HG03060 (cell line): ENCODE data around the gene RIMS3.
A peak's percentile ranks its signal among the peaks of the same experiment; 100 is the strongest.
"Not testable (repeated sequence)": the region's sequence is repeated elsewhere in the genome, so short reads cannot be mapped to it uniquely, and the experiment has no call there.

ENCODE experiments used
- ATAC-seq: cut with Tn5 transposase; IDR thresholded peaks from one replicate; pipeline ENCODE4 v1.9.1; 2021; ENCODE audit warnings: low read depth, moderate number of reproducible peaks; ENCODE audit not compliant: unreplicated experiment

Gene RIMS3

DNA sequence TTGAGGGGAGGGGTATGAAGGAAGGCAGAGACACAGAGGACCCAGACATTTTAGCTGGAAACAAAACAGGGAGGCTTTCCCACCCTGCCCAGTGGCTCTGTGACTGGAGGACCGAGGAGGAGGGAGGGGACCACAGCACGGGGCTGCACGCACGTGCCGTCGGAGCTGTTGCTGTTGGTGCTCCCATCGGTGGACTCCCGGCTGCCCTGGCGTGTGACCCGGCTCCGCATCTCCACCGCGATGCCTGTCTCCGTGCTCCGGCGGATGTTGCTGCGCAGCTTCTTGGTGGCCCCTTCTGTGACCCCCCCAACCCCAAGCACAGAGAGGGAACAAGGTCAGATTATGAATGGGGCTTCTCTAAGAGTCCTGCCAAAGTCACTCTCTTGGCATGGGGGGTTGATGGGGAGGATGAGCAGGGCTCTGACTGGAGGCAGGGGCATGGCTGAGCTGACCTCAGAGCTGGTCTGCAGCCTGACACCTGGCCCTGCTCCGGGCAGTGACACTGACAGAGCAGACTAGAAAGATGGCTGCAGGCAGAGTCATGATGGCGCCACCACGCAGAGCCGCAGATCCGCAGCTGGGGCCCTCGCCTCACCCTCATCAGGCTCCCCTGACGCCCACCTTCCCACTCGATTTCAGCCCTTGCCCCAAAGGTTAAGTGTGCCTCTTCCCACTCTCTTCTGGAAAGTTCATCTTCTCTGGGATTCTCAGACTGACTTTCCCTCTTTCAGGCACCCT lies 29.6 kb downstream of the RIMS3 start:
- ATAC-seq, result no peak

DNA sequence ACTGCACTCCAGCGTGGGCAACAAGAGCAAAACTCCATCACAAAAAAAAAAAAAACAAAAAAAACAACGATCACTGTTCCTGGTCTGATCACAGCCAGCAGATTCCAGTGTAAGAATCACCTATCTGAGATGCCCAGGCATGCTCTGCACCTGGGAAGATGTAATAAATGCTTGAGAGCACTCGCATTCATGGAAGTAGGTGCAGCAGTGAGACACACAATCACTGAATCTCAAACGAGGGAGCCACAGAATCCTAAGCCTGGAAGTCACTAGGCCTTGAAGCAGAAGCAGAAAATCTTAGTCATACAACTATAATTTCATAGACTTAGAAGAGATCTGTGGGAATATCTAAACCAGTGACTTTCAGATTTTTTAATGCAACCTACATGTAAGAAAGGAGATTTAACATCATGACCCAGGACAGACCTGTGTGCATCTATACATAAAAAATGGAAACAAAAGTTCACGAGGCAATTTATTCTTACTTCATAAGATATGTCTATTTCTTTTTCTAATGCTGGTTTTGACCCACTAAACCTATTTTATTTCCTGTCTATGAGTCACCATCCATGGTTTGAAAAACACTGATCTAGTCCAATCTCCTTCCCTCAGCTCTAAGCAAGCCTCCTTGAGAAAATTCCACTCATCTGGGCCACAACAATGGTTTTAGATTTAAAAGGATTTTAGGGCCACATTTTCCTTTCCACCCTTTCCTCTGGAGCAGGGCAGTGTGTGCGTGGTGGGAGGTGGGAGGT lies 30.4 kb downstream of the RIMS3 start:
- ATAC-seq, result no peak

DNA sequence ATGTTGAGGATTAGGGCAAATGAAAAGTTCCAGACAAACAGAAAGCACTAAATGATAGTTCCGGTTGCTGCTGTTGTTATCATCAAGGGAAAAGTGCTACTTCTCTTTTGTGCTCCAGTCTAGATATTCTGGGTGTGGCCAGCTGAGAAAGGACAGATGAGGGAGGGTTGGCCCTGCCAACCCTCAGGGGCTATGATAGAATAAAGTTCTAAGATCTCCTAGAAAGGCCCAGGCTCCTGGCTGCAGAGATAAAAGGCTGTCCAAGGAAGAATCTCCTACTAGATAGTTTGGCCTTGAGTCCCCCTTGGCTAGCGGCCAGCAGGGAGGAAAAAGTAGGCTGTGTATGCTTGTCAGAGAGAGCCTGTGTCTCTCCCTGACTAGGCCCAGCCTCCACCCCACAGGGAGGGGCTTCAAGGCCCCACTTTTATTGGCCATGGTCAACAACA lies 31.5 kb downstream of the RIMS3 start:
- no peak for ATAC-seq

DNA sequence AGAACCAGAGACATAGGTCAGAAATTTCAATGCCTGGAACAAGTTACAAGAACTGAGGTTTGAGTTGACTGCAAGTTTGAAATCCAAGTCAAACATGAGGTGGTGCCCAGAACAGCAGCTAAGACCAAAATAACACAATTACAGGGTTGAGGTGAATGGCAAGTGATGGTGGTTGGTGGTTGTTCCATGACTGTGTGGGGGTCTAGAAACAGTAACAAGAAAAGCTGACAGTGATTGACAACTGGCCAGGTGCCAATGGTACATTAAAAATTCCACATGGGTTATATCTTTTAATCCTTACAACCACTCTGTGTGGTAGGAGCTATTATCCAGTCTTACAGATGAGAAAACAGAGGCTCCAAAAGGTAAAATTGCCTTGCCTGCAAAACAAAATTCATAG lies 32.0 kb downstream of the RIMS3 start:
- ATAC-seq, result no peak

DNA sequence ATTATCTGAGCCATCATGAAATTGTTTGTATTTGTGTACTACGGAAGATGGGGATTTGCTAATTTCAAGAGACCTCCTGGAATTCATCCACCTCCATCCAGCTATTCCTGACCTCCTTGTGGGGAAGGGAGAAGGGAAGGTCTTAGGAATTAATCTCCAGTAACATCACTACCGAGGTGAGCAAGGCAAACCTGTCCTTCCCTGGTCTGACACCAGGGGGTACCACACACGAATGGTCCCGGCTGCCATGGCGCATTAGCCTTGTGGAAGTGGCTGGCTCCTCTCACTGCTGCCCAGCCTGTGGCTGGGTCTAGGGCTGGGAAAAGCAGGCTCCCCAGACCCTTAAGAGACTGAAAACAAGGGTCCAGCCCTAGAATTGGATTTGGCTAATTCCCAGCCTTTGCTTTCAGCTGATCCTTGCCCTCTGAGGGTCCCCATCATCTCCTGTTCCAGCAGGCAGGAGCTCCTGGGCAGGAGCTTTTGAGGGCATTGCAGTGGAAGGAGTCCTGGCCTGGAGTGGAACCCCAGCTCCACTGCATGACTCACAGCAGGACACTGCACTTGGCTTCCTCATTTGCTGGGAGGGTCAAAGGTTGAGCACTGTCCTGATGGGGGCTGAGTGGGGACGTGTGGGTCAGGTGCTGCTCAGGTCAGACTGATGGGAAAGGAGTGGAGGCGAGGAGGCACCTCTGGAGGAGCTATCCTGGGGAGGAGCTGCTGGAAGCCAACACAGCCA lies 34.8 kb downstream of the RIMS3 start:
- no peak for ATAC-seq

DNA sequence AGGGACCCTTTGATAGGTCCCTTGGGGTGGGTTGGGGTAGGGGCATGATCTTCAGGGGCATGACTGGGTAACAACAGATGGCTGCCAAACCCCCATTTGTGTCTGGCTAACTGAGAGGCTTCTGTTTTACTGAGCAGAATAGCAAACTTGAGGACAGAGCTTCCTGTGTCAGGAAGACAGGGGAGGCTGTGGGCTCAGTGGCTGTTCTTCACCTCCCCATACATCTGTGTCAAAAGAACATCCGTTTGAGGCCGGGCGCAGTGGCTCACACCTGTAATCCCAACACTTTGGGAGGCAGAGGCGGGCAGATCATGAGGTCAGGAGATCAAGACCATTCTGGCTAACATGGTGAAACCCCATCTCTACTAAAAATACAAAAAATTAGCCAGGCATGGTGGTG lies 35.9 kb downstream of the RIMS3 start:
- not testable (repeated sequence) for ATAC-seq

DNA sequence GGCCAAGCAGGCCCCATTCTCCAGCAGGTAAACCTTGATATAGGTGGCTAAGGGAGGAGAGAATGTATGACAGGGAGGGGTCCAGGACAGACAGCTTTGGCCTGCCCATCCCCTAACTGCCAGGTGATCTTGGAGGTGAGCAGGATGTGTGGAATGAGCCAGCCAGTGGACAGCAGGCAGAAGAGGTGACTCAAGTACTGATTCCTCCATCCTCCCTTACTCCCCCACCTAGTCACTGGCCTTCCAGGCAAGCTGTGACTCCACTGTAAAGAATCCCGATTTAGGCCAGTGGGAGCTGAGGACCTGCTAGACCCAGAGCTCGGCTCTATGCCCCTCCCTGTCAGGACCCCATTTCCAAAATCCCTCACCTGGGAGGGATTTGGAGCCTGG lies 36.6 kb downstream of the RIMS3 start:
- ATAC-seq, result no peak

DNA sequence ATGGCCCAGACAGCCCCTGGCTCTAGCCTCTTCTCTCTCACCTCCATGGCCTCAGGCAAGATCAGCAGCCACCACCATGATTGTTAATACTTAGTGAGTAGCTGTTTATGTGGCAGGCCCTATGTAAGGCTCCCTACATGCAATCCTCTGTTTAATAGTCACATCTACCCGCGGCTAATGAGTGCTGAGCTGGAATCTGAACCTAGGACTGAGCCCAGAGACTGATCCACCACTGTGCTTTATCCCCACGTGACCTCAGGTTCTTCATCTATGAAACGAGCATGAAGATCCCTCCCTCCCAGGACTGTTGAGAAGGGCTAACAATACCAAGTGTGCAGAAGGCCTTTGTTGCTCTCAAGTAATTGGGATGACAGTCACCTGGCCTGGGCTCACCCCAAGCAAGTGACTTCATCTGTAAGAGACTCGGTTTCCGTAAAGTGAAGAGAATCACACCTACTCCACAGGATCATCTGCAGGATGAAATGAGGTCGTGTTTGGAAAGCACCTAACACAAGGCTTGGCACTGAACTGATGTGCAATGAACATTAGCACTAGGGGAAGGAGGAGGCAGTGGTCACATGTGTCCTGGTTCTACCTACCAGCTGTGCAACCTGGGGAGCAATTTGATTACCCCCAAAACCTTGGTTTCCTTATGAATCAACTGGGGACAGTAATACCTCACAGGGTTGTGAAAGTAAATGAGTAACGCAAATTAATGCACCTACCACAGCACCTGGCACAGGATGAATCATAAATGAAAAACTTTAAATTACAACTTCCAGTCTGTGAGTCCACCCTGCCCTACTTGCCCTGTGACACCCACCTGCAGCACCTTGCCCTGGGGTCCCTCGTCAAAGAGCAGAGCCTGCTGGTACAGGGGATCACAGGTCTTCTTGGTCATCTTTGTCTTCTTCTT lies 37.2 kb downstream of the RIMS3 start:
- peak; percentile 66 for ATAC-seq

DNA sequence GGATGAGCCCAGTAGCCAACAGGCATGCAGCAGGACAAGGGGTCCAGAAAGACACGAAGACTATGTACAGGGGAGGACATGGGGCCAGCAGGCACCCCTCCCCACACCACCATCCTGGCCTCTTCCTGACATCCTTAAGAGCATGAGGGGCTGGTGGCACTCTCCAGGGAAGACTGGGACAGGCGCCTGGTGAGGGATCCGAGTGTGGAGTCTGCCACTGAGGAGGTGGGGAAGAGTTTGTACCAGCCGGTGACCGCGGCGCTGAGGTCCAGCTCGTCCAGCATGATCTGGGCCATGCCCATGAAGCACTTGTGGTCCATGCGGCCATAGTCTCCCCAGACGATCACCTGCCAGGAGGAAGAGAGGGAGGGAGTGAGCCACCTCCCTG lies 39.1 kb downstream of the RIMS3 start:
- no peak for ATAC-seq

DNA sequence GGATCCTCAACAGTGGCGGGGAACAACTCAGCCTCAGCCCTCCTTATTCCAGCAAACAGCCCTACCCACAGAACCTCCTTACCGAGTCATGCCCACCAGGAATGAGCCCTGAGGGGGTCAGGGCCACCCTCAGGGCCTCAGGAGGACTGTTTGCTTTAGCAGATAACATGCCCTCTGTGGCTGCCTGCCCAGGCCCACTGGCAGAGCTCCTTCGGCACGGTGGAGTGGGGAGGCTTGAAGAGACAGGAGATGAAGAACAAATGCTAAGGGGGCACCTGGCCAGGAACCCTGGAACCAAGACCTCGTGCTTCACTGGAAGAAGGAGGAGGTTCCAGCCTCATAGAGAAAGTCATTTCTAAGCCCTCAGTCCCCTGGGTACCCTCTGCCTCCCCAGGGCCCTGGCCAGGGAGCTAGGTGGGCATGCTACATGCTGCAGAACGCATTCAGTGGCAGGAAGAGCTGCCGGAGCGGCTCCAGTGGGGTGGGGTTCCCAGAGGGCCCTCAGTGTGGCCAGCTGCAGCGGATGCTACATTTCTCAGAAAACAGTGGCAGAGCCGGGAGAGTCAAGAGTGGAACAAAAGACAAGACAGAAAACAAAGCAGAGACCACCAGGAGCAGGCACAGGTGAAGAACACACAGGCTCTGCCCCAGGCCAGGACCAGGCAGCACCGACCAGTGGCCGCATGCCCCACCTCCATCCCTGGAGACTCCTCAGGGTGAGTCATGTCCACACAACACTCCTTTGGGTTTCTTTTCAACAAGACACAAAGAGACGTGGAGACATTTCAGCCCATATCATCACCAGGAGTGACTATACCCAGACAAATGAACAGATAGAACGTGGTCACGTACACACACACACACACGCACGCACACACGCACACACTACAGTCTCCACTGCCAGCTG lies 39.8 kb downstream of the RIMS3 start:
- ATAC-seq, result no peak

DNA sequence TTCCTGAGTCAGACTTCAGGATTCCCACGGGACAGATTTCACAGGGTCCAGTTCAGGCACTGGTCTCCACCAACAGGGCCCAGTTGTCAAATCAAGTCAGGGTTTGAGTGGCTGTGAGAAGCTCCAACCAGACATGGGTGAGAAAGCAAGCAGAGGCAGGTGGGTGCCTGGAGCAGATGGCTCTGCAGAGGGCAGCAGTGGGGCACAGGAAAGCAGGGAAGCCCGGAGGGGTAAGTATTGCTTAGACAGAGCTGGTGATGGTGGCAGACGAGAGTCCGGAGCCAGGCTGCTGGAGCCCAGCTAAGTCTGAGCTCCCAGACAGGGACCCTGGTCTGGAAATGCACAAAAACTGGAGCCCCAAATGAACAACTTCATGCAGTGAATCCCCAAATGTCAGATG lies 40.4 kb downstream of the RIMS3 start:
- ATAC-seq, result no peak

DNA sequence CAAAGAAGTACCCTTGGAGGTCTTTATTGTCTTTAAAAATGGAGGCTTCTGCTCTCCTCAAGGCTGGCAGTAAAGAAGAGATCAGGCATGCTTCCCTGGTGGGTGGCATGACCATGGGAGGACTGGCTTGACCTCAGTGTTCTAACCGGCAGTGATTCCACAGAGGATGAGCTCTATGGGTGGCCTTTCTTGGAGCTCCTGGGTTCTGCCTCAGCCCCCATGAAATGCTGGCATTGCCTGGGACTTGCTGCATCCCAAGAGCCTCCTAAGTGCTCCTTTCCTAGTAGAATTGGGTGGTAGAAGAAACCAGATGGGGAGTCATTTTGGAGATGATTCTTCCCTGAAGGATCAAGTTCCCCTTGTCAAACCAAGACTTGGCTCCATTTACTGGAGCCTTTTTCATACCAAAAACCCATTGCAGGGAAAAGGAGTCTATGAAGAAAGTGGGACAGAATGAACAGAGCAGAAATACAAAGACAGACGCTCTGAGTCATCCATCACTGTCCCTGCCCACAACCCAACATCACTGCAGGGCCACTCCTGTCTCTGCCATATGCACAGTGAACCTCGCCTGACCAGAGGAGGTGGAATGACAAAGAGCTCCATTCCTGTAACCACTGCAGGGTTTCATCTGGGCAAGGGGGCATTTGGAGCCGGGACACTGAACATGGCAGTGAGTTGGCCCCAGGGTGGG lies 42.4 kb downstream of the RIMS3 start:
- ATAC-seq, result no peak

DNA sequence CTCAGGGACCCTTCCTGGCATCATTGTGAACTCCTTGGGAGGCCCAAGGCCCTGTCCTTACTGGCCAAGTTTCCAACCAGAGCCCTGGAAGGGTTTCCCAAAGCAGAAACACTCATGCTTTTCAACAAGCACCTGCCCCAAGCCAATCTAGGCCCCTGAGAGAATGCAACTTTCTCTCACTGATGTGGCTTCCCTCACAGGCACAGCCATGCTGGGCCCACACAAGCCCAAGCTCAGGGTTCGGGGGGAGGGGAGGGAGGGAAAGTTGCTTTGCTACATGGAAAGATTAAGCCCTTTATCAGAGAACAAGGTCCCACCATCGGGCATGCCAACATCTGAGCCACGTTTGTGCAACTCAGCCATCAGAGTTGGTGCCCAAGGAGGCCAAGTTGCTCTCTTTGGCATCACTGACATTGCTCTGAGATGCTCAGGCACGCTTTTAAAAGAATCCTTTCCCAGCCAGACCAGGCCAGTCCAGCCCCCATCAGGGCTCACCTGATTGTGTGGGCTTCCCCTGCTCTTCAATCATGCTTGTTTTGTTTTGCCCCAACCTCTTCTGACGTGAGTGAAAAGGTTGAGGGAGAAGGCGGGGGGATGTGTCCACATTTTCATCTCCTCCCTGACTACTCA lies 43.5 kb downstream of the RIMS3 start:
- ATAC-seq, result no peak

DNA sequence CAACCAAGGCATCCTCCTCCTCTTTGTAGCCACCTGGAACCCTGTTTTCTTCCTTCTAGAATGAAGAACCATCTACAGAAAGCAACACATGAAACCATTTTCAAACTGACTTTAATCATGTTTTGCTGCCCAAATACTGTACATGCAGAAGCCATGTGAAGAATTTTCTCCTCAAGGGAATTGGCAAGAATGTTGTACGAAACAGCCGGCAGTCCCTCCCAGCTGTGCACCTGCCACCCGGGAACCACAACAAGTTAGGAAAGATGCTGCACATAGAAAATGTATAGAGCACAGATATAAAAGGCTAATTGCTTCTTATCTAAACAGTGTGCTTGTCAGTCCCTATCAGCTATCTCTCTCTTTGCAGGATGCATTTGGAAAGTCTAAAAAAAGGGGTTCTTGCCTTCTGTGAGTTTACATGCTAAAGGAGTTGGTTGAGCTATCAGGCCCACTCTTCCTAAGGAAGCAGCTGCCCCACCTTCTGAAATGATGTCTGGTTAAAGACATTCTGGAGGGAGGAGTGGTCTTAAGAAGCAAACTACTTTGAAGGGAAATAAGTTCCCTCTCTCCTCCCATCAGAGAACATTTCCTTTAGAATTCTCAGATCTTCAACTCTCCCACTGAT lies 44.8 kb downstream of the RIMS3 start:
- no peak for ATAC-seq

DNA sequence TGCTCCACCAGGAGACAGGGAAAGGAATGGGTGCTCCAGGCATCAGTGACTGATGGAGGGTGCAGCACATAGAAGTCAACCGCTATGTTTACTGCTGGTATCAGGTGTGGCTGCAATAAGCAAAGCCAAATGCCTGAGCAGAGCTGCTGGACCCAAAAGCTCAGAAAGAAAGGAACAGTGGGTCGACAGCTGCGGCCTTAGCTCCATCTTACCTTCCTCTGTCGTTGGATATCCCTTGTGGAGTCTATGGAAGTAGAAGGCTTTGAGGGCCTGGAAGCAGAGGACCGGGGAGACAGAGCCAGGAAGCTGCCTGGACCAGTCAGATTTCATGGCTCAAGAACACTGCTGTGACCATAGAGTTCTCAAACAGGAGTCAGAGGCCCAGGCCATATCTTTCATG lies 45.3 kb downstream of the RIMS3 start:
- ATAC-seq, result no peak

DNA sequence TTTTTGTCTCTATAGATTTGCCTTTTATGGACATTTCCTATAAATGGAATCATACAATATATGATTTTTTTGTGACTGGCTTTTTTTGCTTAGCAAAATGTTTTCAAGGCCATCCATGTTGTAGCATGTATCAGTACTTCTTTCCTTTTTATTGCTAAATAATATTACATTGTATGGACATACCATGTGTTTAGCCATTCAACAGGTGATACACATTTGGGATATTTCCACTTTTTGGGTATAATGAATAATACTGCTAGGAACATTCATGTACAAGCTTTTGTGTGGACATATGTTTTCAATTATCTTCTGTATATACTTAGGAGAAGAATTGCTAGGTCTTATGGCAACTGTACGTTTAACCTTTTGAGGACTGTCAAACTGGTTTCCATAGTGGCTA lies 47.4 kb downstream of the RIMS3 start:
- no peak for ATAC-seq

DNA sequence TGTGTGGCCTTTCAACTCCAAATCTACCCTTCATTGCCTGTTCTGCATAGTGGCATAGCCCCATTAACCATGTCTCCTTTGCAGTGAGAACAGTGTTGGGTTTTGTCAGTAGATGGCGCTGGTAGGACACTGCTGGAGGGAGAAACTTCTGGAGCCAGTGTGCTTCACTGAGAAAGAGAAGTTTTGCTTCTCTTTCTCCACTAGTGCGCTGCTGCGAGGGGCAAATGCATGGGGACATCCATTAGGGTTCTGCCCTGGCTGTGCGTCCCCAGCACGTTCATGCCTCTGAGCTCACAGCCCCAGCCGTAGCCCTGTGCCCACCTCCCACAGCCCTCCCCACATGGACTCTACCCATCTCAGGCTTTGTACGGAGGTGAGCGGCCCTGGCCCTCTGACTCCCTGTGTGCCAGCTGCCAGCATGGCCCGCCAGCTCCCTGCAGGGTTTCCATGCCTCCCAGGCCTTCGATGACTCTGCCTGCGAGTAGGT lies 53.1 kb downstream of the RIMS3 start:
- ATAC-seq, result no peak

DNA sequence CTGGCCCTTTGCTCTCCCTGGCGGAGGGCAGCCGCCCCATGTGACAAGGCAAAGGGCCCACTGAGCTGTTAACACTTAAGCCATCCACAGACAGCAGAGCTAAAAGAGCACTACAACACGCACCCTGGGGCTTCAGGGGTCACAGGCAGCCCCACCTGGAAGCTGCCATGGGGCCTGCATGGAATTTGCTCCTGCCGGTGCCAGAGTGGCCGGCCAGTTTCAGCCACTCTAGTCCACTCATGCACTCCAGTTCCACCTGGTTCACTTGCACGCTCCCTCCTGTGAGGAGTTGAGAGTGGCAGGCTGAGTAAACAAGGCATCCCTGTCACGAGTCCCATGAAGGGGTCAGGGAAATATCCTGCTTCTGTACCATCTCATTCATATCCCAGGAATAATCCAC lies 55.3 kb downstream of the RIMS3 start:
- ATAC-seq, result no peak
